GM12878 (cell line): ENCODE data around the gene B3GAT1. TPM values are rescaled to one million over a fixed set of nuclear protein-coding genes. Genes with fewer than 3 reads are reported as not detected.

Experiments used
- ATAC-seq: fragments of 200-7000 bp; cut with Tn5 transposase; 3 replicates; pipeline ENCODE4 v1.9.1; 2020; ENCODE audit warnings: mild to moderate bottlenecking, moderate library complexity
- BruUV-seq: library from RNA; stranded (reverse); fragments of 400-500 nt; replicated peaks from 2 replicates; lab custom pipeline; 2021; lab: Mats Ljungman, UMichigan
- CTCF ChIA-PET: fragments of 300-600 bp; sonication (Branson Sonifier 250); formaldehyde crosslinking; extraction: SDS; loops from one replicate; lab custom pipeline; 2021; ENCODE audit warnings: inconsistent platforms; lab: Yijun Ruan, JAX
- POLR2A ChIA-PET: fragments of 350-600 bp; formaldehyde crosslinking; extraction: SDS; loops from one replicate; lab custom pipeline; 2021; ENCODE audit warnings: inconsistent platforms; lab: Charles Lee
- RAD21 ChIA-PET: fragments of 300-600 bp; sonication (Branson Sonifier 250); formaldehyde crosslinking; loops from one replicate; lab custom pipeline; 2023; ENCODE audit warnings: antibody characterized with exemption; ENCODE audit not compliant: unreplicated experiment; lab: Charles Lee
- SMC1A ChIA-PET: fragments of 300-600 bp; sonication (Branson Sonifier 250); formaldehyde crosslinking; loops from one replicate; lab custom pipeline; 2023; ENCODE audit not compliant: unreplicated experiment, uncharacterized antibody; lab: Charles Lee
- DNase-seq: peaks from one replicate; pipeline ENCODE4 v3.0.0-alpha.2; 2011; ENCODE audit warnings: low read depth, low spot score
- FAIRE-seq: peaks from 3 replicates; lab custom pipeline; 2011; peaks lifted over from hg19 to GRCh38; lab: Jason Lieb, UNC
- H2AFZ ChIP-seq: 2 replicates; pipeline ENCODE4 v1.6.0; 2011; ENCODE audit warnings: low read depth, low read length, control low read depth; ENCODE audit not compliant: control insufficient read depth
- H3K27ac ChIP-seq: 2 replicates; pipeline ENCODE4 v1.5.1; 2011; ENCODE audit warnings: control low read depth; ENCODE audit not compliant: control insufficient read depth, insufficient read depth
- H3K27me3 ChIP-seq, 2 experiments: replicated peaks in 1 of 2; 2 replicates each; pipeline versions ENCODE4 v1.6.0 to v1.6.1; 2011; ENCODE audit warnings: low read length in 1 of 2; ENCODE audit not compliant: control insufficient read depth in 2 of 2, insufficient read depth in 2 of 2
- H3K36me3 ChIP-seq, 2 experiments: 2 replicates each; pipeline ENCODE4 v1.5.1; 2011; ENCODE audit warnings: low read length in 1 of 2; ENCODE audit not compliant: control insufficient read depth in 2 of 2, insufficient read depth in 2 of 2
- H3K4me1 ChIP-seq: 2 replicates; pipeline ENCODE4 v1.6.1; 2011; ENCODE audit warnings: mild to moderate bottlenecking, low read length, moderate library complexity, mixed read lengths; ENCODE audit not compliant: control insufficient read depth, insufficient read depth
- H3K4me2 ChIP-seq: 2 replicates; pipeline ENCODE4 v1.6.0; 2011; ENCODE audit warnings: control low read depth; ENCODE audit not compliant: control insufficient read depth, insufficient read depth
- H3K4me3 ChIP-seq: fragments of 200-600 bp; sonication (generic); 2 replicates; pipeline ENCODE4 v1.5.1; 2016
- H3K79me2 ChIP-seq: 2 replicates; pipeline ENCODE4 v1.6.0; 2011; ENCODE audit warnings: low read length; ENCODE audit not compliant: control insufficient read depth, insufficient read depth
- H3K9ac ChIP-seq: 2 replicates; pipeline ENCODE4 v1.8.0; 2011; ENCODE audit warnings: low read length, control low read depth, mixed read lengths; ENCODE audit not compliant: control insufficient read depth, insufficient read depth
- H3K9me3 ChIP-seq: replicated peaks from 3 replicates; pipeline ENCODE4 v1.5.1; 2011; ENCODE audit warnings: mild to moderate bottlenecking, low read length; ENCODE audit not compliant: control insufficient read depth, insufficient read depth
- H4K20me1 ChIP-seq: 2 replicates; pipeline ENCODE4 v1.6.0; 2011; ENCODE audit not compliant: control insufficient read depth, insufficient read depth
- ATF3 ChIP-seq: IDR thresholded peaks from 2 replicates; pipeline ENCODE4 v1.6.1; 2011; ENCODE audit warnings: low read depth, mild to moderate bottlenecking, low read length, moderate library complexity, borderline replicate concordance; ENCODE audit errors: extremely low read depth
- BCL11A ChIP-seq: IDR thresholded peaks from 2 replicates; pipeline ENCODE4 v1.6.1; 2011; ENCODE audit warnings: low read depth, low read length
- BRCA1 ChIP-seq: IDR thresholded peaks from 2 replicates; pipeline ENCODE4 v1.6.1; 2011; ENCODE audit warnings: low read depth, low read length, improper control_type of control experiment
- HDAC2 ChIP-seq: fragments of 200-600 bp; sonication (generic); IDR thresholded peaks from 2 replicates; pipeline ENCODE4 v1.6.1; 2017
- IKZF2 ChIP-seq, 2 experiments: fragments of 450-650 bp; IDR thresholded peaks; 2 replicates each; pipeline ENCODE4 v1.6.1; 2017; ENCODE audit warnings: mild to moderate bottlenecking in 2 of 2, moderate library complexity in 2 of 2
- KAT2A ChIP-seq: conservative IDR thresholded peaks from 2 replicates; pipeline ENCODE4 v1.6.1; 2011; ENCODE audit warnings: low read depth, low read length; ENCODE audit not compliant: control insufficient read depth
- MYC ChIP-seq: IDR thresholded peaks from 2 replicates; pipeline ENCODE4 v1.6.1; 2011; ENCODE audit warnings: mild to moderate bottlenecking, low read length, moderate library complexity, inconsistent platforms; ENCODE audit not compliant: insufficient read depth, insufficient replicate concordance, insufficient read length, severe bottlenecking
- RAD21 ChIP-seq: IDR thresholded peaks from 2 replicates; pipeline ENCODE4 v1.6.1; 2011; ENCODE audit warnings: mild to moderate bottlenecking, low read depth, low read length, moderate library complexity; ENCODE audit not compliant: insufficient read depth
- SRF ChIP-seq, 2 experiments: IDR thresholded peaks; 2 replicates each; pipeline ENCODE4 v1.6.1; 2011; ENCODE audit warnings: low read depth in 2 of 2, low read length in 2 of 2, mild to moderate bottlenecking in 1 of 2, moderate library complexity in 1 of 2
- TCF3 ChIP-seq: IDR thresholded peaks from 2 replicates; pipeline ENCODE4 v1.6.1; 2012; ENCODE audit warnings: low read depth, mild to moderate bottlenecking, low read length, borderline replicate concordance; ENCODE audit not compliant: insufficient read depth
- WGBS: methylation state at CpG from one replicate; pipeline ENCODE4 v1.1.6; 2016; ENCODE audit warnings: low lambda C conversion rate; ENCODE audit not compliant: insufficient replicate concordance, insufficient coverage; ENCODE audit errors: missing lambda C conversion rate; 5-methylcytosine and 5-hydroxymethylcytosine counted together
- in situ Hi-C: fragments of 300-500 bp; cut with MboI; formaldehyde crosslinking; loops from 9 replicates; pipeline ENCODE4 v1.14.3; 2018; ENCODE audit warnings: mixed read lengths
- intact Hi-C: fragments of 100-400 bp; cut with micrococcal nuclease; formaldehyde crosslinking; loops from one replicate; pipeline ENCODE4 v1.14.2; 2022; ENCODE audit not compliant: unreplicated experiment
- polyA plus RNA-seq, 11 experiments: library from polyadenylated mRNA; depleted of rRNA in 4 of 11; unstranded in 6 of 11; stranded (reverse) in 5 of 11; fragments of >200 nt; fragmentation: Nextera tagmentation in 4 of 11; fragmentation: Illumina TruSeq in 1 of 11; extraction: Ambion mirVana in 4 of 11; extraction: Trizol in 1 of 11; gene quantifications; 1 replicate in 1 of 11; 2 replicates in 10 of 11; pipeline versions ENCODE4 v1.2.1 to v1.2.3, GENCODE V29; 2011 to 2016; ENCODE audit warnings: inconsistent platforms in 2 of 11, missing spikeins in 2 of 11, low read depth in 1 of 11
- total RNA-seq, 4 experiments: library from RNA; depleted of rRNA in 3 of 4; stranded (reverse); fragments of >200 nt in 3 of 4; fragmentation: Illumina TruSeq in 1 of 4; extraction: Trizol in 1 of 4; gene quantifications; 2 replicates each; pipeline versions ENCODE4 v1.2.1 to v1.2.3, GENCODE V29; 2013 to 2021

The B3GAT1 gene
- total and polyA plus RNA-seq, 10 of the 15 experiments (the other 5 are each of a cell fraction or from before 2014, with no cell fraction given): 0.05 TPM; not detected in 9

DNA sequence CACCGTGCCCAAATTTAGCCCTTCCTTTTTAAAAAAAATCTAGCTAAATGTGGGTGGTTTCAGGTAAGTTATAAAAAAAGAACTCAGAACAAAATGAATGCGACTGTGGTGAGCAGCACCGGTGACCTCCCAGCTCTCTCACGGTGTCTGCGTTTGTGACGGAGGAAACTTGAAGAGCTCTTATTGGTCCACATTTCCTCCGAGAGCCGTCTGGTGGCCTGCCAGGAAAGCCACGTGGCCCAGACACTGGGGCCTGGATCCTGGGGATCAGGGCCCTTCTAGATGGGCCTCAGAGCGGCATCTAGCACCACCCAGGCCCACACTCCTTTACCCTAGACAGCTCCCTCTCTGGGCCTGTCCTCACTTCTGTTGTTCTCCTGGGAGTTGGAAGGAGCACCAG lies 39.5 kb downstream of the B3GAT1 start:
- H3K27me3 ChIP-seq: peaks cover 0 to 5% of the 10 kb centered on the region in 2 experiments; a peak in 3 of 4 replicates
- BruUV-seq: no TSS peak
- no peak for ATAC-seq
- no peak for FAIRE-seq
- POLR2A ChIA-PET: no interaction called here
- no peak for DNase-seq
- in situ Hi-C loops: no loop called here
- H3K4me3 ChIP-seq: no peak overlapping the region
- SMC1A ChIA-PET: no interaction called here
- H2AFZ ChIP-seq: no peak overlapping the region
- H4K20me1 ChIP-seq: no peaks in the 10 kb centered on the region
- H3K79me2 ChIP-seq: no peaks in the 10 kb centered on the region
- WGBS: 32% methylated on average over 10 of the region's 10 CpGs
- H3K4me2 ChIP-seq: no peak overlapping the region
- TF ChIP-seq MYC (no peak), BRCA1 (no peak), BCL11A (no peak), ATF3 (no peak), RAD21 (no peak), TCF3 (no peak), IKZF2 (IDR thresholded peaks at IDR 0.05) (no peak), KAT2A (no peak), HDAC2 (no peak), SRF (IDR thresholded peaks at IDR 0.05; ENCODE audit: low read depth in 2 of 2, low read length in 2 of 2) (no peak)
- no peaks in the 10 kb centered on the region for H3K36me3 ChIP-seq
- H3K27ac ChIP-seq: no peak overlapping the region
- CTCF ChIA-PET: no interaction called here
- no peak overlapping the region for H3K9ac ChIP-seq
- no peaks in the 10 kb centered on the region; the same call in 2 of the 3 replicates for H3K9me3 ChIP-seq
- intact Hi-C loops: no loop called here
- RAD21 ChIA-PET: no interaction called here
- H3K4me1 ChIP-seq: no peaks in the 10 kb centered on the region
